Measurements from ENCODE around the gene UBE2O.

UBE2O gene

GRCh38 chr17:76452127-76452659, 759 bp downstream of the UBE2O start:
- Histone ChIP-seq H3K4me1 (peaks cover 0 to 37% (median 14%) of the 10 kb centered on the region in 4 donors), H3K27me3 (no peaks in the 10 kb centered on the region), H3K27ac (peak overlapping the region; percentile 77 to 80), H3K9me3 (no peaks in the 10 kb centered on the region), H3K4me3 (peak overlapping the region; percentile 76 to 85), H3K36me3 (no peaks in the 10 kb centered on the region)
- intact Hi-C loops (cut with DNase I; ENCODE audit: low total_unique reads) = no loop called here
- TF ChIP-seq, protein P1, sequence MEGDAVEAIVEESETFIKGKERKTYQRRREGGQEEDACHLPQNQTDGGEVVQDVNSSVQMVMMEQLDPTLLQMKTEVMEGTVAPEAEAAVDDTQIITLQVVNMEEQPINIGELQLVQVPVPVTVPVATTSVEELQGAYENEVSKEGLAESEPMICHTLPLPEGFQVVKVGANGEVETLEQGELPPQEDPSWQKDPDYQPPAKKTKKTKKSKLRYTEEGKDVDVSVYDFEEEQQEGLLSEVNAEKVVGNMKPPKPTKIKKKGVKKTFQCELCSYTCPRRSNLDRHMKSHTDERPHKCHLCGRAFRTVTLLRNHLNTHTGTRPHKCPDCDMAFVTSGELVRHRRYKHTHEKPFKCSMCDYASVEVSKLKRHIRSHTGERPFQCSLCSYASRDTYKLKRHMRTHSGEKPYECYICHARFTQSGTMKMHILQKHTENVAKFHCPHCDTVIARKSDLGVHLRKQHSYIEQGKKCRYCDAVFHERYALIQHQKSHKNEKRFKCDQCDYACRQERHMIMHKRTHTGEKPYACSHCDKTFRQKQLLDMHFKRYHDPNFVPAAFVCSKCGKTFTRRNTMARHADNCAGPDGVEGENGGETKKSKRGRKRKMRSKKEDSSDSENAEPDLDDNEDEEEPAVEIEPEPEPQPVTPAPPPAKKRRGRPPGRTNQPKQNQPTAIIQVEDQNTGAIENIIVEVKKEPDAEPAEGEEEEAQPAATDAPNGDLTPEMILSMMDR (IDR thresholded peaks at IDR 0.05) = no peak
- no peak for DNase-seq

DNA sequence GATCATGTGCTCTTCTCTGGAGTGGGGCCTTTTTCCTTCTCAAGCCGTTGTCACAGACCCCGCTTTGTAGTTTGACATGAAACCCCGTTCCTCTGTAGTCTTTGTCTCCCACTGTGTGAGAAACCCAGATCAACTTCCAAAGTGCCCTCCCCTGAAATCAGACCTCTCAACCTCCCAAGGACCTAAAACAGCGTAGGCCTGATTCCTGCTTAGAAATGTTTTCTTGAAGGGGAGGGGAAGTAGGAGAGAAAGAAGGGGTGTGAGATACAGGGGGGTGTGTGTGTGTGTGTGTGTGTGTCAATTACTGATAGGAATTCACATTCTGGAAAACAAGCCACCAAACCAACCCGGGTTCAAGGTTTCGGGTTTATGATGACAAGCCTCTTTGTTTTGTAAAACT, 1.4 kb downstream of the UBE2O start:
- Histone ChIP-seq H3K27ac (no peak overlapping the region), H3K27me3 (no peaks in the 10 kb centered on the region), H3K4me3 (peak overlapping the region in 1 of 2 donors; percentile 85), H3K36me3 (no peaks in the 10 kb centered on the region), H3K4me1 (peaks cover 0 to 44% (median 16%) of the 10 kb centered on the region in 4 donors), H3K9me3 (no peaks in the 10 kb centered on the region)
- TF ChIP-seq, protein P1 (IDR thresholded peaks at IDR 0.05) = no peak
- intact Hi-C loops (cut with DNase I; ENCODE audit: low total_unique reads) = no loop called here
- DNase-seq = no peak

DNA sequence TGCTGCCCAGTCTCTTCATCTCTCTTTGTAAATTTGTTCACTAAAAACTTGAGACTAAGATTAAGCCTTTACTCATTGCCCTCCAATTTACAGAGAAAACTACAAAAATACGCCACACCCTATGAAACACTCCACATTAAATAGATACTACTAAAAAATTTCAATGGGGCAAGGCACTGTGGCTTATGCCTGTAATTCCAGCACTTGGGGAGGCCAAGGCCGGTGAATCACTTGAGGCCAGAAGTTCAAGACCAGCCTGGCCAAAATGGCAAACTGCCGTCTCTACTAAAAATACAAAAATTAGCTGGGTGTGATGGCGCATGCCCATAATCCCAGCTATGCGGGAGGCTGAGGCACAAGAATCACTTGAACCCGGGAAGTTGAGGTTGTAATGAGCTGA, 3.8 kb downstream of the UBE2O start:
- Histone ChIP-seq H3K27ac (no peak overlapping the region), H3K4me1 (peaks cover 0 to 46% (median 17%) of the 10 kb centered on the region in 4 donors), H3K4me3 (no peak overlapping the region), H3K36me3 (no peaks in the 10 kb centered on the region), H3K9me3 (no peaks in the 10 kb centered on the region), H3K27me3 (no peaks in the 10 kb centered on the region)
- TF ChIP-seq, protein P1 (IDR thresholded peaks at IDR 0.05) = no peak
- intact Hi-C loops (cut with DNase I; ENCODE audit: low total_unique reads) = no loop called here
- DNase-seq = no peak

- intact Hi-C loops (cut with DNase I; ENCODE audit: low total_unique reads) = no loop called here
- H3K27ac ChIP-seq = no peak overlapping the region
- DNase-seq = peak in 1 of 2 donors; percentile 35
- TF ChIP-seq, protein P1 (IDR thresholded peaks at IDR 0.05) = no peak
- H3K4me1 ChIP-seq = peaks cover 0 to 46% (median 17%) of the 10 kb centered on the region in 4 donors
- H3K4me3 ChIP-seq = no peak overlapping the region
- no peaks in the 10 kb centered on the region for H3K36me3 ChIP-seq
- no peaks in the 10 kb centered on the region for H3K9me3 ChIP-seq
- H3K27me3 ChIP-seq = no peaks in the 10 kb centered on the region
These were observed 4.9 kb downstream of the UBE2O start for GRCh38 chr17:76447931-76448652.

DNA sequence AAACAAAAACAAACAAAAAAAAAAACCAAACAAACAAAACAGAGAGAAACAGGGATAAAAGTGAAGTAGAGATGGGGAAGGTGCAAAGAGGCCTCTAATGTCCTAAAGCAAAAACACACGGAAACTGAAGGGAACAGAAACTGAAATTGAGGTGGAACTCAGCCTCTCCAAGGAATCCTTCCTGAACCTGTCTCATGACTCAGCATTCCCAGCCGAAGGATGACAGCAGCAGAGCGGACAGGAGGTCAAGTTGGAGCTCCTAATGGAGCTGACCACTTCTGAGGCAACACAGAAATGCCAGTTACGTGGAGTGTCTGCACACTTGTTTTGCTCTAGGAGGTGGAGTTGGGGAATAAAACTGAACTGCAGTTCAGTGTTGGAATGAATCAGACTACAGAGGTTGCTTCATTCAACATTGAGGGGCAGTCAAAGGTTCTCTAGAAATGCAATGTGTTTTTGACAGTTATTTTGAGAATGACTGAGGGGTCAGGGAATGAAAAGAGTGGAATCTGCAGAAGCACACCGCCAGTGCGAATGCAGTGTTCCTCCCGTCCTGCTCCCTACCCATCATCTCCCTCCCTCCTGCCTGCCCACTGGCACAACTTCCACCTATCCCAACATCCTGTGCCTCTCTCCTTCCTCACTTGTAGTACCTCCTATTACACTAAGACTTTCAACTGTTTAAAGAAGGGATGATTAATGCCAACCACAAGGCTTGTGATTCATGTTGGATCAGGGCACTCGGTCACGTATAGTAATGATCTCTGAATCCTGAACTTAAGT, 6.3 kb downstream of the UBE2O start:
- peaks cover 0 to 38% (median 10%) of the 10 kb centered on the region in 4 donors for H3K4me1 ChIP-seq
- H3K27ac ChIP-seq = no peak overlapping the region
- TF ChIP-seq, protein P1 (IDR thresholded peaks at IDR 0.05) = no peak
- no peak overlapping the region for H3K4me3 ChIP-seq
- H3K27me3 ChIP-seq = no peaks in the 10 kb centered on the region
- peak in 1 of 2 donors; percentile 23 for DNase-seq
- intact Hi-C loops (cut with DNase I; ENCODE audit: low total_unique reads) = no loop called here
- no peaks in the 10 kb centered on the region for H3K9me3 ChIP-seq
- no peaks in the 10 kb centered on the region for H3K36me3 ChIP-seq
